ENCODE results near the gene ADAM12. TPM values are rescaled to one million over a fixed set of nuclear protein-coding genes. Genes with fewer than 3 reads are reported as not detected.

Gene ADAM12
- total RNA-seq, 1 donor from 2014 or later = 0.98 TPM

DNA sequence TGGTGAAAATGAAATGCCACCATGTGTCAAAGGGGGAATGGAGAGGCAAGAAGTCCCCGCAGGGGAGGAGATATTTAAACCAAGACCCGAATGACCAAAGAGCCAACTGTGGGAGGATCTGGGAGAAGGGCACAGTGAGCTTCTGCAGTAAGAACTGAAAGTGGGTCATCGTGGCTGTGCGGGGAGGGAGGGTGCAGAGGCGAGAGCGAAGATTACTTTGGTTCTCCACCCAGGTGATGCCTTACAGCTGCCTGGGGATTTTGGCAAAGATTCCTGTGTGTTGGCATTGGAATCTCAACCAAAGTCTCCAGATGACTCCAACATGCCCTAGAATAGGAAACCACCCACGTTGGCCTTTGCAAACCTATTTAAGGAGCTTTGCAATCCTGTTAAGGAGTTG, 44.2 kb upstream of the ADAM12 start:
- TF ChIP-seq, protein P1, sequence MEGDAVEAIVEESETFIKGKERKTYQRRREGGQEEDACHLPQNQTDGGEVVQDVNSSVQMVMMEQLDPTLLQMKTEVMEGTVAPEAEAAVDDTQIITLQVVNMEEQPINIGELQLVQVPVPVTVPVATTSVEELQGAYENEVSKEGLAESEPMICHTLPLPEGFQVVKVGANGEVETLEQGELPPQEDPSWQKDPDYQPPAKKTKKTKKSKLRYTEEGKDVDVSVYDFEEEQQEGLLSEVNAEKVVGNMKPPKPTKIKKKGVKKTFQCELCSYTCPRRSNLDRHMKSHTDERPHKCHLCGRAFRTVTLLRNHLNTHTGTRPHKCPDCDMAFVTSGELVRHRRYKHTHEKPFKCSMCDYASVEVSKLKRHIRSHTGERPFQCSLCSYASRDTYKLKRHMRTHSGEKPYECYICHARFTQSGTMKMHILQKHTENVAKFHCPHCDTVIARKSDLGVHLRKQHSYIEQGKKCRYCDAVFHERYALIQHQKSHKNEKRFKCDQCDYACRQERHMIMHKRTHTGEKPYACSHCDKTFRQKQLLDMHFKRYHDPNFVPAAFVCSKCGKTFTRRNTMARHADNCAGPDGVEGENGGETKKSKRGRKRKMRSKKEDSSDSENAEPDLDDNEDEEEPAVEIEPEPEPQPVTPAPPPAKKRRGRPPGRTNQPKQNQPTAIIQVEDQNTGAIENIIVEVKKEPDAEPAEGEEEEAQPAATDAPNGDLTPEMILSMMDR (IDR thresholded peaks at IDR 0.05) = no peak
- no peaks in the 10 kb centered on the region for H3K4me1 ChIP-seq
- no peak for DNase-seq
- H3K9me3 ChIP-seq = no peaks in the 10 kb centered on the region
- H3K4me3 ChIP-seq = no peak overlapping the region
- no peak overlapping the region for H3K27ac ChIP-seq
- ATAC-seq = no peak
- H3K36me3 ChIP-seq = no peaks in the 10 kb centered on the region
- peaks cover 5% of the 10 kb centered on the region for H3K27me3 ChIP-seq
- intact Hi-C loops (cut with DNase I) = no loop called here

DNA sequence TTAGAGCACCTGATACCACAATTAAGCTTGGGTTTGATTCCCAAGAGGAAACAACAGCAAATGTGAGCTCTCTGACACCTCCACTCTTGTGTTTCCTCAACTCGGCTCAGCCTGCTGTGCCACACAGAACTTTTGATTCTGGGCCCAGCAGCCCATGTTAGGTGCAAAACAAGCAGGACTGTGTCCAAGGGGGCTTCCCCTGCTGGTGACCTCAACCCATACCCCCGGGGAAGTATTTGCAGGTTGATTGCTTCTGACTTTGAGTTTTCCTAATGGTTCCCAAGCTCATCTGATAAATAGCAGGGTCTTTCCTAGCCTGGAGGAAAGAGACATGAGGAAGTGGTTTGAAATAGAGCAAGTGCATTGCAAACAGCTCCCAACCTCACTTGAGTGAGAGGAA, 43.5 kb upstream of the ADAM12 start:
- intact Hi-C loops (cut with DNase I) = no loop called here
- H3K4me1 ChIP-seq = no peaks in the 10 kb centered on the region
- H3K27ac ChIP-seq = no peak overlapping the region
- DNase-seq (no peak), ATAC-seq (no peak)
- no peak overlapping the region for H3K4me3 ChIP-seq
- H3K9me3 ChIP-seq = no peaks in the 10 kb centered on the region
- TF ChIP-seq, protein P1 (IDR thresholded peaks at IDR 0.05) = no peak
- H3K36me3 ChIP-seq = no peaks in the 10 kb centered on the region
- peaks cover 5% of the 10 kb centered on the region for H3K27me3 ChIP-seq

DNA sequence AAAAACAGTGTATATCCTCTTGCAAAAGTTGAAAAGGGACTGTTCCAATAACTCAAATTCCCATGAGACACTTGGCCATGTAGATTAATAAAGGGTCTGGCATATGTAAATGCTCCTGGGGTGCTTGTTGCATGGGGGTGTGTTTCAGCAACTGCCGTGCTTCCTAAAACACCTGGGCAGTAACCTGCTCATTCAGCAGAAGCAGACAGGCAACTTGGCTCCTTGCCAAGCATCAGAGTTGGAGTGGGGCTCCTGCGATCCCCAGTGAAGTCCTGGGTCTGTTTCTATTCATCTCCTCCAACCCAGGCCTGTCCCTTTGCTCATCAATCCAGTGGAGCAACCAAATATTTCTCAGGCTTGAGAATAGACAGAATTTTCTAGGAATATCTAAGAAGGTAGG, 42.2 kb upstream of the ADAM12 start:
- Histone ChIP-seq H3K27ac (no peak overlapping the region), H3K27me3 (peaks cover under 1% of the 10 kb centered on the region), H3K36me3 (no peaks in the 10 kb centered on the region), H3K4me3 (no peak overlapping the region), H3K9me3 (no peaks in the 10 kb centered on the region), H3K4me1 (no peaks in the 10 kb centered on the region)
- intact Hi-C loops (cut with DNase I) = no loop called here
- TF ChIP-seq, protein P1 (IDR thresholded peaks at IDR 0.05) = no peak
- no peak for DNase-seq
- ATAC-seq = no peak

DNA sequence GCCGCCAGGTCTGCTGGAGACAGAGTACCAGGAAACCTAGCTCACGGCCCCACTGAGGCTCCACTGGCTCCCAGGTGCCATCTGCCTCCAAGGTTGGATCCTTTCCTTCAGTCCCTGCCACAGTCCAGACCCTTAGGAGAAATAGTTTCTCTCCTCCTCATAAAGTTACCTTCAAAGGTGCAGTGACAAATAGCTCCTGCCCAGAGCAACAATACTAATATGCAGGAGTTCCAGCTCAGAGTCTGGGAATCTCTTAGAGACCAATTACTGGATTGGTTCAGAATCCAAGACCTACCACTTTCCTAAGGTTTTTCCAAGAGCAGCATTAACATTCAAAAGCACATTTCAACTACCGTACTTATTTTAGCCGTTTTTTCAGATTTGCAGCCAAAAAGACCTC, 41.0 kb upstream of the ADAM12 start:
- H3K4me1 ChIP-seq = no peaks in the 10 kb centered on the region
- no peaks in the 10 kb centered on the region for H3K36me3 ChIP-seq
- no peaks in the 10 kb centered on the region for H3K27me3 ChIP-seq
- H3K27ac ChIP-seq = no peak overlapping the region
- intact Hi-C loops (cut with DNase I) = no loop called here
- ATAC-seq = no peak
- H3K4me3 ChIP-seq = no peak overlapping the region
- TF ChIP-seq, protein P1 (IDR thresholded peaks at IDR 0.05) = no peak
- no peak for DNase-seq
- H3K9me3 ChIP-seq = no peaks in the 10 kb centered on the region

DNA sequence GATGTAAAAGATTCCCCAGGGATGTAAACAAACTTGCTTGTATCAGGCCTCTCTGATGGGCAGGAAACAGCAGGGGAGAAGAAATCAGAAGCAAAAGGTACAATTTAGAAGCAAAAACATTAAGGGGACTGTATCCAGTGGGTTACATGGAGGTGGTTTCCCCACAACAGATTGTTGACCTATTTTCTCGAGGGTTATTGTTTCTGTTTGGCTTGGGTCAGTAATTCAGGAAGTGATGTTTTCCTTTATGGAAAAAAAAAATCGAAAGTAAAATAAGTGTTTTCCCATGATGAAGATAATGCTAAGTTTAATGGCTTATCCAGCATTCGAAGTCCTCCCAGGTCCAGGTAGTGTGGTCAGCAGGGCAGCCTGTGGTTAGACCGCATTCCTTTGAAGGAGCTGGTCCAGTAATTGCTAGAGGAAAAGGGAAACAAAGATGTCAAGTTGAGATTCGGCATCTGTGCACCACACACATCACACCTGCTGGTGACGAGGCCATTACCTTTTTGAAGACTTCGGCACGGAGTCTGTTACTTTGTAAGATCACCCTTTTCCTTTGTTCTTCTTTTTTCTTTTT, 37.3 kb upstream of the ADAM12 start:
- no peak overlapping the region for H3K4me3 ChIP-seq
- TF ChIP-seq, protein P1 (IDR thresholded peaks at IDR 0.05) = no peak
- H3K27ac ChIP-seq = no peak overlapping the region
- intact Hi-C loops (cut with DNase I) = no loop called here
- ATAC-seq (no peak), DNase-seq (no peak)
- no peaks in the 10 kb centered on the region for H3K36me3 ChIP-seq
- H3K9me3 ChIP-seq = peaks cover 9% of the 10 kb centered on the region
- H3K27me3 ChIP-seq = no peaks in the 10 kb centered on the region
- H3K4me1 ChIP-seq = no peaks in the 10 kb centered on the region

DNA sequence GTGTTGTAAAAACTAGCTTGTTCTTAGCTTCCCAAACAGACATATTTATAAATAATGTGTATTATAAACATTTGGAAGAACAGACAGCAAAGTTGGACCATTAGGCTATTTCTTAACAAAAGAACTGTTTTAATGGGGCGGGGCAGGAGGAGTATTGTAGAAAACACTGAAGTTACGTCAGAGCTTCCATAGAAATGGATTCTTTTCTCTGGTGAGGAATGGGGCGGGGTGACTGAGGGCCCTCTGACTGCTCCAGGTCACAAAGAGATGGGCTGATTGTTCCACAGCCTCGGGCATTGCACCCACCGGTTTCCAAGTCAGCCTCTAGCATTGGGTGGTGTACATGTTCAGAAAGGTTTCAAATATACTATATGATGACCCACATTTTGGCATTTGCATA, 36.8 kb upstream of the ADAM12 start:
- Histone ChIP-seq H3K4me3 (no peak overlapping the region), H3K9me3 (peaks cover 9% of the 10 kb centered on the region), H3K4me1 (no peaks in the 10 kb centered on the region), H3K27me3 (no peaks in the 10 kb centered on the region), H3K36me3 (no peaks in the 10 kb centered on the region), H3K27ac (no peak overlapping the region)
- intact Hi-C loops (cut with DNase I) = no loop called here
- ATAC-seq = no peak
- no peak for DNase-seq
- TF ChIP-seq, protein P1 (IDR thresholded peaks at IDR 0.05) = no peak

Measured in upper lobe of right lung (tissue), 1 donor.